H1 (cell line): Measurements from ENCODE around the gene F8. TPM values are rescaled to one million over a fixed set of nuclear protein-coding genes. Genes with fewer than 3 reads are reported as not detected.

Source experiments
- E2F6 ChIP-seq: IDR thresholded peaks from 2 replicates; pipeline ENCODE4 v1.6.1; 2012; ENCODE audit warnings: inconsistent platforms
- GABPA ChIP-seq: IDR thresholded peaks from 2 replicates; pipeline ENCODE4 v1.6.1; 2011; ENCODE audit warnings: mild to moderate bottlenecking, low read length, moderate library complexity, borderline replicate concordance; ENCODE audit not compliant: insufficient read depth
- POU5F1 ChIP-seq: IDR thresholded peaks from 2 replicates; pipeline ENCODE4 v1.6.1; 2011; ENCODE audit warnings: low read depth, mild to moderate bottlenecking, low read length, moderate library complexity
- RAD21 ChIP-seq, 2 experiments: IDR thresholded peaks in 1 of 2; conservative IDR thresholded peaks in 1 of 2; 2 replicates each; pipeline ENCODE4 v1.6.1; 2011; ENCODE audit warnings: low read depth in 2 of 2, low read length in 2 of 2, improper control_type of control experiment in 1 of 2, inconsistent platforms in 1 of 2, mild to moderate bottlenecking in 1 of 2, moderate library complexity in 1 of 2
- SIRT6 ChIP-seq: IDR thresholded peaks from one replicate; pipeline ENCODE4 v1.7.1; 2012; ENCODE audit warnings: low read length, inconsistent platforms
- ZNF274 ChIP-seq: IDR thresholded peaks from 2 replicates; pipeline ENCODE4 v1.7.0; 2012; ENCODE audit warnings: low read length, borderline replicate concordance; ENCODE audit errors: extremely low read depth
- polyA plus RNA-seq, 7 experiments: library from polyadenylated mRNA; depleted of rRNA in 3 of 7; stranded (reverse) in 5 of 7; unstranded in 2 of 7; fragments of >200 nt in 5 of 7; fragments of 200-250 nt in 2 of 7; gene quantifications; 1 replicate in 5 of 7; 2 replicates in 1 of 7; 4 replicates in 1 of 7; pipeline versions ENCODE4 v1.2.1 to v1.2.3, GENCODE V29; 2011 to 2013; ENCODE audit warnings: missing spikeins in 2 of 7, mixed read lengths in 2 of 7
- total RNA-seq: library from RNA; stranded (reverse); fragmentation: NEBNext Ultra II Directional; extraction: Animal tissue kit (Norgen Biotek cat#: 25700); gene quantifications from 2 replicates; pipeline ENCODE4 v1.2.1, GENCODE V29; 2021

The F8 gene
- total and polyA plus RNA-seq, 2 of the 8 experiments (the other 6 are each of a cell fraction or from before 2014, with no cell fraction given), result 1.1 to 2.6 TPM

- TF ChIP-seq E2F6 (no peak), ZNF274 (no peak), RAD21 (IDR thresholded peaks at IDR 0.05 in 1 of 2, conservative IDR thresholded peaks at IDR 0.05 in 1 of 2; ENCODE audit: low read depth in 2 of 2, low read length in 2 of 2) (no peak), GABPA (no peak), SIRT6 (no peak), POU5F1 (no peak)
- TF ChIP-seq, all 59 proteins: peak for 0
Observed at GRCh38 chrX:154981116-154981411, 41.5 kb downstream of the F8 start (continued).
